HG03469 (cell line): Measurements from ENCODE around the gene APOC4.
"Not testable (repeated sequence)": the region's sequence is repeated elsewhere in the genome, so short reads cannot be mapped to it uniquely, and the experiment has no call there.

Experiments
- ATAC-seq: cut with Tn5 transposase; IDR thresholded peaks from one replicate; pipeline ENCODE4 v1.9.1; 2021; ENCODE audit warnings: mild to moderate bottlenecking, moderate library complexity, moderate number of reproducible peaks; ENCODE audit not compliant: unreplicated experiment

Gene APOC4

GRCh38 chr19:44957526-44957925 lies 15.5 kb downstream of the APOC4 start:
- ATAC-seq = no peak

GRCh38 chr19:44958090-44958489 lies 16.1 kb downstream of the APOC4 start:
- ATAC-seq = no peak

- no peak for ATAC-seq
Observed at GRCh38 chr19:44959691-44960090, 17.7 kb downstream of the APOC4 start.

- no peak for ATAC-seq
Observed at GRCh38 chr19:44960906-44961728, 19.1 kb downstream of the APOC4 start.

GRCh38 chr19:44961821-44962220 lies 19.8 kb downstream of the APOC4 start:
- ATAC-seq = no peak

GRCh38 chr19:44968118-44968517 lies 26.1 kb downstream of the APOC4 start:
- ATAC-seq = no peak

- no peak for ATAC-seq
Observed at GRCh38 chr19:44968670-44969069, 26.6 kb downstream of the APOC4 start.

- no peak for ATAC-seq
Observed at GRCh38 chr19:44969437-44969836, 27.4 kb downstream of the APOC4 start.

GRCh38 chr19:44971451-44971850 lies 29.4 kb downstream of the APOC4 start:
- ATAC-seq = not testable (repeated sequence)

GRCh38 chr19:44972802-44973201 lies 30.8 kb downstream of the APOC4 start:
- ATAC-seq = no peak

GRCh38 chr19:44973982-44974735 lies 32.1 kb downstream of the APOC4 start:
- ATAC-seq = no peak

- ATAC-seq = no peak
Observed at GRCh38 chr19:44974857-44975256, 32.8 kb downstream of the APOC4 start.

GRCh38 chr19:44975444-44975843 lies 33.4 kb downstream of the APOC4 start:
- no peak for ATAC-seq

- ATAC-seq = no peak
Observed at GRCh38 chr19:44984005-44984404, 42.0 kb downstream of the APOC4 start.

GRCh38 chr19:44985445-44985844 lies 43.4 kb downstream of the APOC4 start:
- no peak for ATAC-seq

- no peak for ATAC-seq
Observed at GRCh38 chr19:44986389-44986788, 44.4 kb downstream of the APOC4 start.

GRCh38 chr19:44987148-44987675 lies 45.2 kb downstream of the APOC4 start:
- ATAC-seq = no peak

- ATAC-seq = no peak
Observed at GRCh38 chr19:44988273-44988672, 46.2 kb downstream of the APOC4 start.

- ATAC-seq = no peak
Observed at GRCh38 chr19:44988896-44989556, 47.0 kb downstream of the APOC4 start.

- ATAC-seq = no peak
Observed at GRCh38 chr19:44990459-44990858, 48.4 kb downstream of the APOC4 start.

- no peak for ATAC-seq
Observed at GRCh38 chr19:44990966-44991365, 48.9 kb downstream of the APOC4 start.
